Panc1 (cell line): Measurements from ENCODE around the gene SEMA4B.
"Not testable (repeated sequence)": the region's sequence is repeated elsewhere in the genome, so short reads cannot be mapped to it uniquely, and the experiment has no call there.

Experiments
- POLR2AphosphoS5 ChIP-seq: IDR thresholded peaks from 2 replicates; pipeline ENCODE4 v1.6.1; 2012; ENCODE audit warnings: mild to moderate bottlenecking, low read depth, low read length, moderate library complexity
- SIN3A ChIP-seq: IDR thresholded peaks from 2 replicates; pipeline ENCODE4 v1.6.1; 2012; ENCODE audit warnings: low read depth, mild to moderate bottlenecking, low read length, moderate library complexity, borderline replicate concordance; ENCODE audit not compliant: insufficient read depth
- TF ChIP-seq, protein P1 (sequence below): fragments of 450-650 bp; IDR thresholded peaks from 2 replicates; pipeline ENCODE4 v1.5.1; 2017; ENCODE audit warnings: mild to moderate bottlenecking

GRCh38 chr15:90260731-90261130, 59.6 kb downstream of the SEMA4B start:
- TF ChIP-seq, protein P1, sequence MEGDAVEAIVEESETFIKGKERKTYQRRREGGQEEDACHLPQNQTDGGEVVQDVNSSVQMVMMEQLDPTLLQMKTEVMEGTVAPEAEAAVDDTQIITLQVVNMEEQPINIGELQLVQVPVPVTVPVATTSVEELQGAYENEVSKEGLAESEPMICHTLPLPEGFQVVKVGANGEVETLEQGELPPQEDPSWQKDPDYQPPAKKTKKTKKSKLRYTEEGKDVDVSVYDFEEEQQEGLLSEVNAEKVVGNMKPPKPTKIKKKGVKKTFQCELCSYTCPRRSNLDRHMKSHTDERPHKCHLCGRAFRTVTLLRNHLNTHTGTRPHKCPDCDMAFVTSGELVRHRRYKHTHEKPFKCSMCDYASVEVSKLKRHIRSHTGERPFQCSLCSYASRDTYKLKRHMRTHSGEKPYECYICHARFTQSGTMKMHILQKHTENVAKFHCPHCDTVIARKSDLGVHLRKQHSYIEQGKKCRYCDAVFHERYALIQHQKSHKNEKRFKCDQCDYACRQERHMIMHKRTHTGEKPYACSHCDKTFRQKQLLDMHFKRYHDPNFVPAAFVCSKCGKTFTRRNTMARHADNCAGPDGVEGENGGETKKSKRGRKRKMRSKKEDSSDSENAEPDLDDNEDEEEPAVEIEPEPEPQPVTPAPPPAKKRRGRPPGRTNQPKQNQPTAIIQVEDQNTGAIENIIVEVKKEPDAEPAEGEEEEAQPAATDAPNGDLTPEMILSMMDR, result not testable (repeated sequence)
- not testable (repeated sequence) for TF ChIP-seq SIN3A, POLR2AphosphoS5
